Adrenal gland (tissue), 5 donors: ENCODE results near the gene TMEM94.

Experiments used
- POLR2A ChIP-seq, 2 donors: fragments of 450-650 bp; IDR thresholded peaks; one replicate each; pipeline ENCODE4 v1.6.1; 2017; ENCODE audit warnings: antibody characterized with exemption in 2 of 2, mild to moderate bottlenecking in 2 of 2, moderate library complexity in 1 of 2
- TF ChIP-seq, protein P1 (sequence below), 6 experiments: fragments of 450-650 bp in 4 of 6; fragments of 200-600 bp in 2 of 6; sonication (generic) in 1 of 6; IDR thresholded peaks; 1 replicate in 5 of 6; 2 replicates in 1 of 6; pipeline versions ENCODE4 v1.5.1 to v1.8.0; 2016 to 2021; ENCODE audit warnings: antibody characterized with exemption in 6 of 6, mild to moderate bottlenecking in 2 of 6, moderate library complexity in 1 of 6
- donor health status: DM: no; HTN: no; CAD: no.

DNA sequence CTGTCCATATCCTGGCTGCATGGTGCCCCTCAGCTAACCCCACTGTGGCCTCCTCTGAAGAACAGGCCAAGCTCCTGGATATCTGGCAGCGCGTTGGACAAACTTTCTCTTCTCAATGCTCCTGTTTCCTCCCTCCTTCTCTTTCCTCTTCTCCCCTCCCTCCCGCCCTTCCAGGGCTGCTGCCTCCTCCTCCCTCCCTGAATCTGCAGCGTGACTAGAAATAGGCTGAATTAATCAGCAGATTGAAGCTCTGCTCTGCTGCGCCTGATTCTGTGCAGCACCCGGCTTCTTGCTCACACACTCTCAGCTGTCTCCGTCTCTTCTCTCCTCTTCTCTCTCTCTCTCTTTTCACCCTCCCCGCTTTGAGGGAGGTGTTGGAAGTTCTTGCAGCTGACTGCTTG, 19.8 kb downstream of the TMEM94 start:
- TF ChIP-seq, protein P1, sequence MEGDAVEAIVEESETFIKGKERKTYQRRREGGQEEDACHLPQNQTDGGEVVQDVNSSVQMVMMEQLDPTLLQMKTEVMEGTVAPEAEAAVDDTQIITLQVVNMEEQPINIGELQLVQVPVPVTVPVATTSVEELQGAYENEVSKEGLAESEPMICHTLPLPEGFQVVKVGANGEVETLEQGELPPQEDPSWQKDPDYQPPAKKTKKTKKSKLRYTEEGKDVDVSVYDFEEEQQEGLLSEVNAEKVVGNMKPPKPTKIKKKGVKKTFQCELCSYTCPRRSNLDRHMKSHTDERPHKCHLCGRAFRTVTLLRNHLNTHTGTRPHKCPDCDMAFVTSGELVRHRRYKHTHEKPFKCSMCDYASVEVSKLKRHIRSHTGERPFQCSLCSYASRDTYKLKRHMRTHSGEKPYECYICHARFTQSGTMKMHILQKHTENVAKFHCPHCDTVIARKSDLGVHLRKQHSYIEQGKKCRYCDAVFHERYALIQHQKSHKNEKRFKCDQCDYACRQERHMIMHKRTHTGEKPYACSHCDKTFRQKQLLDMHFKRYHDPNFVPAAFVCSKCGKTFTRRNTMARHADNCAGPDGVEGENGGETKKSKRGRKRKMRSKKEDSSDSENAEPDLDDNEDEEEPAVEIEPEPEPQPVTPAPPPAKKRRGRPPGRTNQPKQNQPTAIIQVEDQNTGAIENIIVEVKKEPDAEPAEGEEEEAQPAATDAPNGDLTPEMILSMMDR (IDR thresholded peaks at IDR 0.05), result no peak
- no peak for TF ChIP-seq POLR2A (IDR thresholded peaks at IDR 0.05)
